ENCODE data around the gene GPM6B.

GPM6B gene

GRCh38 chrX:13721371-13721770 lies 95.5 kb downstream of the GPM6B start:
- DNase-seq (ENCODE audit: extremely low read depth, low read depth): no peak
- TF ChIP-seq CTCF (IDR thresholded peaks at IDR 0.05; ENCODE audit: low read depth, low read length, missing control alignments): no peak
- H3K4me3 ChIP-seq (replicated peaks; ENCODE audit: low read depth, low read length): no peak overlapping the region

Measured in HFF-Myc (cell line).